Measurements from ENCODE around the gene BPIFB3. TPM values are rescaled to one million over a fixed set of nuclear protein-coding genes. Genes with fewer than 3 reads are reported as not detected.

Gene BPIFB3
- total and polyA plus RNA-seq, 2 experiments from 2014 or later, result not detected

DNA sequence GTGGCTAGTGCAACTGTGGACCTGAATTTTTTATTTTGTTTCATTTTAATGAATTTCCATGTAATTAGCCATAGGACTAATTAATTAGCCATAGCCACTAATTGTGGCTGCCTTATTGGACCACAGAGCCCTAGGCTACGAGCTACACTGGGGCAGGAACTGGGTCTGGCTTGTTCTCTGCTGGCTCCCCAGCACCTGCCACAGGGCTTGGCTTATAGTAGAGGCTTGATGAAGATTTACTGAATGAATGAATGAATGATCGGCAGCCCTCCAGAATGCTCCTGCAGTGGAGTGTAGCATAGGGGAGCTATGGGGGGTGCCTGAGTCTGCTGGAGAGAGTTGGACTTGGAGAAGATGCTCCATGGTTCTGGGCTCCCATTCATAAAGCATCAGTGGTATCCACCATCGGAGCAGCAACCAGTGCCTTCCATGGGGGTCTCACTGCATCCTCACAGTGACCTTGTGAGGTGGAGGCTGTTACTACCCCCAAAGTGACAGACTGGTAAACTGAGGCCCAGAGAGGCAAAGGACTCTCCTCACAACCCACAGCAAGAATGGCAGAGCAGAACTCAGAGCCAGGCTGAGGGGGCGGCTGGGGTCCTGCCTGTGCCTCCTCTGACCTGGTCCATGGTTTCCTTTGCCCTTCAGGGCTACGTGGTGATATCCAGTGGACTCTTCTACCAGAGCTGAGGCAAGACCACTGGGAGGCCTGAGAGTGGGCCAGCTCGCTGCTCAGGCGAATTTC lies 30.8 kb upstream of the BPIFB3 start:
- Mint-ChIP-seq H3K36me3 (ENCODE audit: low read depth) (no peaks in the 10 kb centered on the region), H3K9me3 (no peaks in the 10 kb centered on the region), H3K27ac (no peak overlapping the region), H3K4me1 (no peaks in the 10 kb centered on the region), H3K4me3 (no peak overlapping the region), H3K27me3 (ENCODE audit: insufficient read depth, low read depth, poor library complexity) (peaks cover 6% of the 10 kb centered on the region)
- H3K4me1 ChIP-seq (ENCODE audit: insufficient read depth), result no peaks in the 10 kb centered on the region
- H3K4me2 ChIP-seq, result no peak overlapping the region
- no peak for DNase-seq (ENCODE audit: low spot score)
- H3K9me2 ChIP-seq (ENCODE audit: insufficient read depth), result 0 out of 2 replicates have a peak, but pooled peaks cover 6% of the 10 kb centered on the region
- no peak overlapping the region for H3K4me3 ChIP-seq
- no peaks in the 10 kb centered on the region for H3K27me3 ChIP-seq (ENCODE audit: insufficient read depth)
- TF ChIP-seq, protein P1, sequence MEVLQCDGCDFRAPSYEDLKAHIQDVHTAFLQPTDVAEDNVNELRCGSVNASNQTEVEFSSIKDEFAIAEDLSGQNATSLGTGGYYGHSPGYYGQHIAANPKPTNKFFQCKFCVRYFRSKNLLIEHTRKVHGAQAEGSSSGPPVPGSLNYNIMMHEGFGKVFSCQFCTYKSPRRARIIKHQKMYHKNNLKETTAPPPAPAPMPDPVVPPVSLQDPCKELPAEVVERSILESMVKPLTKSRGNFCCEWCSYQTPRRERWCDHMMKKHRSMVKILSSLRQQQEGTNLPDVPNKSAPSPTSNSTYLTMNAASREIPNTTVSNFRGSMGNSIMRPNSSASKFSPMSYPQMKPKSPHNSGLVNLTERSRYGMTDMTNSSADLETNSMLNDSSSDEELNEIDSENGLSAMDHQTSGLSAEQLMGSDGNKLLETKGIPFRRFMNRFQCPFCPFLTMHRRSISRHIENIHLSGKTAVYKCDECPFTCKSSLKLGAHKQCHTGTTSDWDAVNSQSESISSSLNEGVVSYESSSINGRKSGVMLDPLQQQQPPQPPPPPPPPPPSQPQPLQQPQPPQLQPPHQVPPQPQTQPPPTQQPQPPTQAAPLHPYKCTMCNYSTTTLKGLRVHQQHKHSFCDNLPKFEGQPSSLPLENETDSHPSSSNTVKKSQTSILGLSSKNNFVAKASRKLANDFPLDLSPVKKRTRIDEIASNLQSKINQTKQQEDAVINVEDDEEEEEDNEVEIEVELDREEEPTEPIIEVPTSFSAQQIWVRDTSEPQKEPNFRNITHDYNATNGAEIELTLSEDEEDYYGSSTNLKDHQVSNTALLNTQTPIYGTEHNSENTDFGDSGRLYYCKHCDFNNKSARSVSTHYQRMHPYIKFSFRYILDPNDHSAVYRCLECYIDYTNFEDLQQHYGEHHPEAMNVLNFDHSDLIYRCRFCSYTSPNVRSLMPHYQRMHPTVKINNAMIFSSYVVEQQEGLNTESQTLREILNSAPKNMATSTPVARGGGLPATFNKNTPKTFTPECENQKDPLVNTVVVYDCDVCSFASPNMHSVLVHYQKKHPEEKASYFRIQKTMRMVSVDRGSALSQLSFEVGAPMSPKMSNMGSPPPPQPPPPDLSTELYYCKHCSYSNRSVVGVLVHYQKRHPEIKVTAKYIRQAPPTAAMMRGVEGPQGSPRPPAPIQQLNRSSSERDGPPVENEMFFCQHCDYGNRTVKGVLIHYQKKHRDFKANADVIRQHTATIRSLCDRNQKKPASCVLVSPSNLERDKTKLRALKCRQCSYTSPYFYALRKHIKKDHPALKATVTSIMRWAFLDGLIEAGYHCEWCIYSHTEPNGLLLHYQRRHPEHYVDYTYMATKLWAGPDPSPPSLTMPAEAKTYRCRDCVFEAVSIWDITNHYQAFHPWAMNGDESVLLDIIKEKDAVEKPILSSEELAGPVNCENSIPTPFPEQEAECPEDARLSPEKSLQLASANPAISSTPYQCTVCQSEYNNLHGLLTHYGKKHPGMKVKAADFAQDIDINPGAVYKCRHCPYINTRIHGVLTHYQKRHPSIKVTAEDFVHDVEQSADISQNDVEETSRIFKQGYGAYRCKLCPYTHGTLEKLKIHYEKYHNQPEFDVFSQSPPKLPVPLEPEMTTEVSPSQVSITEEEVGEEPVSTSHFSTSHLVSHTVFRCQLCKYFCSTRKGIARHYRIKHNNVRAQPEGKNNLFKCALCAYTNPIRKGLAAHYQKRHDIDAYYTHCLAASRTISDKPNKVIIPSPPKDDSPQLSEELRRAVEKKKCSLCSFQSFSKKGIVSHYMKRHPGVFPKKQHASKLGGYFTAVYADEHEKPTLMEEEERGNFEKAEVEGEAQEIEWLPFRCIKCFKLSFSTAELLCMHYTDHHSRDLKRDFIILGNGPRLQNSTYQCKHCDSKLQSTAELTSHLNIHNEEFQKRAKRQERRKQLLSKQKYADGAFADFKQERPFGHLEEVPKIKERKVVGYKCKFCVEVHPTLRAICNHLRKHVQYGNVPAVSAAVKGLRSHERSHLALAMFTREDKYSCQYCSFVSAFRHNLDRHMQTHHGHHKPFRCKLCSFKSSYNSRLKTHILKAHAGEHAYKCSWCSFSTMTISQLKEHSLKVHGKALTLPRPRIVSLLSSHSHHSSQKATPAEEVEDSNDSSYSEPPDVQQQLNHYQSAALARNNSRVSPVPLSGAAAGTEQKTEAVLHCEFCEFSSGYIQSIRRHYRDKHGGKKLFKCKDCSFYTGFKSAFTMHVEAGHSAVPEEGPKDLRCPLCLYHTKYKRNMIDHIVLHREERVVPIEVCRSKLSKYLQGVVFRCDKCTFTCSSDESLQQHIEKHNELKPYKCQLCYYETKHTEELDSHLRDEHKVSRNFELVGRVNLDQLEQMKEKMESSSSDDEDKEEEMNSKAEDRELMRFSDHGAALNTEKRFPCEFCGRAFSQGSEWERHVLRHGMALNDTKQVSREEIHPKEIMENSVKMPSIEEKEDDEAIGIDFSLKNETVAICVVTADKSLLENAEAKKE (CRISPR knock-in tag; IDR thresholded peaks at IDR 0.05), result no peak
- no peak for TF ChIP-seq CREB1 (CRISPR knock-in tag; IDR thresholded peaks at IDR 0.05; ENCODE audit: low read depth)
- TF ChIP-seq EZH2phosphoT487 (IDR thresholded peaks at IDR 0.05; ENCODE audit: unreplicated experiment), result no peak
- no peak for TF ChIP-seq ZNF331 (CRISPR knock-in tag; IDR thresholded peaks at IDR 0.05; ENCODE audit: low read depth)
- TF ChIP-seq ZNF114 (CRISPR knock-in tag; IDR thresholded peaks at IDR 0.05), result no peak
- TF ChIP-seq, protein P2, sequence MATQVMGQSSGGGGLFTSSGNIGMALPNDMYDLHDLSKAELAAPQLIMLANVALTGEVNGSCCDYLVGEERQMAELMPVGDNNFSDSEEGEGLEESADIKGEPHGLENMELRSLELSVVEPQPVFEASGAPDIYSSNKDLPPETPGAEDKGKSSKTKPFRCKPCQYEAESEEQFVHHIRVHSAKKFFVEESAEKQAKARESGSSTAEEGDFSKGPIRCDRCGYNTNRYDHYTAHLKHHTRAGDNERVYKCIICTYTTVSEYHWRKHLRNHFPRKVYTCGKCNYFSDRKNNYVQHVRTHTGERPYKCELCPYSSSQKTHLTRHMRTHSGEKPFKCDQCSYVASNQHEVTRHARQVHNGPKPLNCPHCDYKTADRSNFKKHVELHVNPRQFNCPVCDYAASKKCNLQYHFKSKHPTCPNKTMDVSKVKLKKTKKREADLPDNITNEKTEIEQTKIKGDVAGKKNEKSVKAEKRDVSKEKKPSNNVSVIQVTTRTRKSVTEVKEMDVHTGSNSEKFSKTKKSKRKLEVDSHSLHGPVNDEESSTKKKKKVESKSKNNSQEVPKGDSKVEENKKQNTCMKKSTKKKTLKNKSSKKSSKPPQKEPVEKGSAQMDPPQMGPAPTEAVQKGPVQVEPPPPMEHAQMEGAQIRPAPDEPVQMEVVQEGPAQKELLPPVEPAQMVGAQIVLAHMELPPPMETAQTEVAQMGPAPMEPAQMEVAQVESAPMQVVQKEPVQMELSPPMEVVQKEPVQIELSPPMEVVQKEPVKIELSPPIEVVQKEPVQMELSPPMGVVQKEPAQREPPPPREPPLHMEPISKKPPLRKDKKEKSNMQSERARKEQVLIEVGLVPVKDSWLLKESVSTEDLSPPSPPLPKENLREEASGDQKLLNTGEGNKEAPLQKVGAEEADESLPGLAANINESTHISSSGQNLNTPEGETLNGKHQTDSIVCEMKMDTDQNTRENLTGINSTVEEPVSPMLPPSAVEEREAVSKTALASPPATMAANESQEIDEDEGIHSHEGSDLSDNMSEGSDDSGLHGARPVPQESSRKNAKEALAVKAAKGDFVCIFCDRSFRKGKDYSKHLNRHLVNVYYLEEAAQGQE (IDR thresholded peaks at IDR 0.05; ENCODE audit: unreplicated experiment), result no peak
- no peak for TF ChIP-seq STAT1 (IDR thresholded peaks at IDR 0.05; ENCODE audit: unreplicated experiment)
- no peak for TF ChIP-seq NANOG (IDR thresholded peaks at IDR 0.05; ENCODE audit: borderline replicate concordance)
- no peak for TF ChIP-seq POLR2AphosphoS5 (IDR thresholded peaks at IDR 0.05; ENCODE audit: low read depth)
- no peak for TF ChIP-seq EZH2 (IDR thresholded peaks at IDR 0.05; ENCODE audit: low read depth, unreplicated experiment)
- no peak overlapping the region for H2AFZ ChIP-seq
- no peaks in the 10 kb centered on the region for H4K20me1 ChIP-seq (replicated peaks; ENCODE audit: insufficient read depth)
- H3K79me2 ChIP-seq (replicated peaks; ENCODE audit: insufficient read depth), result no peaks in the 10 kb centered on the region
- no peak for ATAC-seq
- no peaks in the 10 kb centered on the region for H3K36me3 ChIP-seq (ENCODE audit: insufficient read depth)
- no peaks in the 10 kb centered on the region for H3F3A ChIP-seq (replicated peaks; ENCODE audit: low read depth)
- H3K27ac ChIP-seq (ENCODE audit: low read depth), result no peak overlapping the region

Data from GM23338 (cell line).